ENCODE measurements around the gene MYDGF.

Gene MYDGF

DNA sequence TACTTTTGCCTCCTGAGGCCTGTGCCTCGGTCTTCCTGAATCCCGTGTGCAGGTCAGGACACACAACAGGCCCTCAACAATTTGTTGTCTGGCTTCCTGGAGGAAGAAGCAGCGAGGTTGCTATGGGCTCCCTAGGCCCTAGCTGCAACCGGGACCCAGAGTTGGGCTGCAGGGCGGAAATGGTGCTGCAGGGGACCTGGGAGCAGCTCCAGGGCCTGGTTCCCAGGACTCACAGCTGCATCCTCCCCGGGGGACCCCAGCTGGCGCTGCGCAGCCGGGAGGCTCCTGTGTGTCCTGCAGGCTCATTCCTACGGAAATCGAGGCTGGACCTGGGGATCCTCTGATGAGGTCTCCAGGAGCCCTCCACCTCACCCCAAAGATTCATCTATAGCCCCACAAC lies 31.8 kb downstream of the MYDGF start:
- TF ChIP-seq Cebpa-rat (IDR thresholded peaks at IDR 0.05) = no peak
- peak overlapping the region; percentile 71 for H3K9ac ChIP-seq
- no peaks in the 10 kb centered on the region for H4K20me1 ChIP-seq
- H3K9me3 ChIP-seq = no peaks in the 10 kb centered on the region
- H3K27ac ChIP-seq = peak overlapping the region; percentile 86
- H3K4me3 ChIP-seq = peak overlapping the region; percentile 51
- H3K4me2 ChIP-seq = peak overlapping the region; percentile 92
- peaks cover 78% of the 10 kb centered on the region for H3K4me1 ChIP-seq
- H3K27me3 ChIP-seq = no peaks in the 10 kb centered on the region
- peaks cover 4% of the 10 kb centered on the region; the same call in 1 of the 2 replicates for H3K36me3 ChIP-seq

GRCh38 chr19:4636761-4637160 lies 33.4 kb downstream of the MYDGF start:
- Histone ChIP-seq H3K4me3 (peak overlapping the region; percentile 65), H3K9me3 (no peaks in the 10 kb centered on the region), H3K4me2 (peak overlapping the region; percentile 90), H3K27me3 (no peaks in the 10 kb centered on the region), H3K9ac (peak overlapping the region; percentile 74), H3K4me1 (peaks cover 62% of the 10 kb centered on the region), H4K20me1 (no peaks in the 10 kb centered on the region), H3K27ac (peak overlapping the region; percentile 56; the same call in 1 of the 2 replicates), H3K36me3 (no peaks in the 10 kb centered on the region)
- TF ChIP-seq Cebpa-rat (IDR thresholded peaks at IDR 0.05) = no peak

DNA sequence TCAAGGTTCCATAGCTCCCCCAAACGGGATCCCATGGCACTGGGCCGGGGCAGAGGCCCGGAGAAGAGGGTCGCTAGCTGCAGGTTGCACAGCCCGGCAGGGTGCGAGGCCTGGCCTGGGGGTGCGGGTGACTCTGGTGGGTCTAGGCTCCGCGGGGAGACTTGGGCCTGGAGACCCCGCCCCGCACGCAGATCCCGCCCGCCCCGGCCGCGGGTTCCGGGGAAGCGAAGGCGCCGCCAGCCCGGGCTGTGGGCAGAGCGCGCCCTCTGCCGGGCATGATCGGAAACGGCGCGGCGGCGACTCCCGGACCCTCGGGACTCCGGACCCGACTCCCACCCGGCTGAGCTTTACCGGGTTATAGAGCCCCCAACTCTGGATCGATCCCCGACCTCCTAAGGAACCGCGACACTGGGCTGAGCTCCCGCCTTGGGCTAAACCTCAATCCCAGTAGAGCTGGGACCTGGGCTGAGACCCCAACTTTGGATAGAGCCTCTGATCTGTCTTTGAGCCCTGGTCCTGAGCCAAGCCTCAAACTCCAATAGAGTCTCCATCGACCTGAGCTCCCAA lies 33.9 kb downstream of the MYDGF start:
- Histone ChIP-seq H3K4me2 (peak overlapping the region; percentile 90), H3K36me3 (no peaks in the 10 kb centered on the region), H3K9ac (peak overlapping the region; percentile 74), H3K27me3 (no peaks in the 10 kb centered on the region), H3K4me1 (peaks cover 58% of the 10 kb centered on the region), H4K20me1 (no peaks in the 10 kb centered on the region), H3K9me3 (no peaks in the 10 kb centered on the region), H3K27ac (peak overlapping the region; percentile 69), H3K4me3 (peak overlapping the region; percentile 65)
- TF ChIP-seq Cebpa-rat (IDR thresholded peaks at IDR 0.05) = no peak

DNA sequence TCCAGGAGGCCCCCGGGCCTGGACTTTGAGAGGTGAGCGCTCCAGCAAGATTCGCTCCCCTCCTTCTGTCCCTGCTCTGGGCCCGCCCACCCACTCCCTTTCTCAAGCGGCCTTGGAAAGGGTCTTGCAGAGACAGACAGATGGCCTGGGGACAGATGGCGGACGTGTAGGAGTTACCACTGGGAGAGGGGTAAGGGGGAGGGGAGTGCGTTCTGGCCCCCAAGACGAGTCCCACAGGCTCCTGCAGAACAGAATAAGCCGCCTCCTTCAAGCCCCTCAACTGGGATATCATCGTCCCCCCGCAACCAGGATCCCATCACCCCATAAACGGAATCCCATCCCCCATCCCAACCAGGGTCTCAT lies 34.4 kb downstream of the MYDGF start:
- Histone ChIP-seq H3K4me2 (peak overlapping the region; percentile 90), H3K9me3 (no peaks in the 10 kb centered on the region), H4K20me1 (no peaks in the 10 kb centered on the region), H3K36me3 (no peaks in the 10 kb centered on the region), H3K27me3 (no peaks in the 10 kb centered on the region), H3K4me1 (peaks cover 53% of the 10 kb centered on the region), H3K27ac (peak overlapping the region; percentile 69), H3K4me3 (peak overlapping the region; percentile 65), H3K9ac (peak overlapping the region; percentile 74)
- no peak for TF ChIP-seq Cebpa-rat (IDR thresholded peaks at IDR 0.05)

GRCh38 chr19:4633140-4633967 lies 36.8 kb downstream of the MYDGF start:
- Histone ChIP-seq H4K20me1 (no peaks in the 10 kb centered on the region), H3K27ac (no peak overlapping the region), H3K4me2 (no peak overlapping the region), H3K27me3 (no peaks in the 10 kb centered on the region), H3K9me3 (no peaks in the 10 kb centered on the region), H3K4me1 (peaks cover 36% of the 10 kb centered on the region), H3K36me3 (no peaks in the 10 kb centered on the region), H3K9ac (no peak overlapping the region), H3K4me3 (no peak overlapping the region)
- TF ChIP-seq Cebpa-rat (IDR thresholded peaks at IDR 0.05) = no peak

DNA sequence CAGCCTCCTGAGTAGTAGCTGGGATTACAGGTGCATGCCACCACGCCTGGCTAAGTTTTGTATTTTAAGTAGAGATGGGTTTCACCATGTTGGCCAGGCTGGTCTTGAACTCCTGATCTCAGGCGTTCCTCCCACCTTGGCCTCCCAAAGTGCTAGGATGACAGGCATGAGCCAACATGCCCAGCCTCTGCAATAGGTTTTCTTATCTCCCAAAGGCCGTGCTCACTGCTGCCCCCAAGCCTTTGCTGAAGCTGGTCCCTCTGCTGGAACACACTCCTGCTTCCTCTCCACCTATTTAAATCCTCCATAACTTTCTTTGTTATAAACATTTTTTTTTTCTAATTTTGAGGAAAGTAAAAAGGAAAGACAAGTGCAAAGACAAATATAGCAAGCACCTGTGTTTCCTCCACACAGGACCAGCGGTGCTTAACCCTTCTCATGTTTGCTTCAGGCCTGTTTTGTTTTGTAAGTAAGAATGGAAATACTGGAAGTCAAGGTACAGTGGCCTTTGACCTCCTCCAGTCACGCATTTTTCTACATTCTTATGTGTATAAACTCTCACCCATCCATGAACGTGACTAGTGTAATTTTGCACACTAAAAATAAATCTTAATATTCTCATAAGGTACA lies 45.3 kb downstream of the MYDGF start:
- no peaks in the 10 kb centered on the region for H4K20me1 ChIP-seq
- H3K27me3 ChIP-seq = no peaks in the 10 kb centered on the region
- no peaks in the 10 kb centered on the region for H3K9me3 ChIP-seq
- H3K4me3 ChIP-seq = no peak overlapping the region
- no peak overlapping the region for H3K9ac ChIP-seq
- H3K27ac ChIP-seq = no peak overlapping the region
- H3K4me1 ChIP-seq = peaks cover 44% of the 10 kb centered on the region
- TF ChIP-seq Cebpa-rat (IDR thresholded peaks at IDR 0.05) = no peak
- no peaks in the 10 kb centered on the region for H3K36me3 ChIP-seq
- H3K4me2 ChIP-seq = peak overlapping the region; percentile 22; the same call in 1 of the 2 replicates

- no peak for TF ChIP-seq Cebpa-rat (IDR thresholded peaks at IDR 0.05)
- Histone ChIP-seq H3K4me2 (peak overlapping the region; percentile 22; the same call in 1 of the 2 replicates), H3K27ac (no peak overlapping the region), H3K36me3 (no peaks in the 10 kb centered on the region), H3K4me1 (peaks cover 50% of the 10 kb centered on the region), H3K9me3 (no peaks in the 10 kb centered on the region), H3K27me3 (no peaks in the 10 kb centered on the region), H4K20me1 (no peaks in the 10 kb centered on the region), H3K9ac (no peak overlapping the region), H3K4me3 (no peak overlapping the region)
Observed at GRCh38 chr19:4624301-4624700, 45.8 kb downstream of the MYDGF start.

DNA sequence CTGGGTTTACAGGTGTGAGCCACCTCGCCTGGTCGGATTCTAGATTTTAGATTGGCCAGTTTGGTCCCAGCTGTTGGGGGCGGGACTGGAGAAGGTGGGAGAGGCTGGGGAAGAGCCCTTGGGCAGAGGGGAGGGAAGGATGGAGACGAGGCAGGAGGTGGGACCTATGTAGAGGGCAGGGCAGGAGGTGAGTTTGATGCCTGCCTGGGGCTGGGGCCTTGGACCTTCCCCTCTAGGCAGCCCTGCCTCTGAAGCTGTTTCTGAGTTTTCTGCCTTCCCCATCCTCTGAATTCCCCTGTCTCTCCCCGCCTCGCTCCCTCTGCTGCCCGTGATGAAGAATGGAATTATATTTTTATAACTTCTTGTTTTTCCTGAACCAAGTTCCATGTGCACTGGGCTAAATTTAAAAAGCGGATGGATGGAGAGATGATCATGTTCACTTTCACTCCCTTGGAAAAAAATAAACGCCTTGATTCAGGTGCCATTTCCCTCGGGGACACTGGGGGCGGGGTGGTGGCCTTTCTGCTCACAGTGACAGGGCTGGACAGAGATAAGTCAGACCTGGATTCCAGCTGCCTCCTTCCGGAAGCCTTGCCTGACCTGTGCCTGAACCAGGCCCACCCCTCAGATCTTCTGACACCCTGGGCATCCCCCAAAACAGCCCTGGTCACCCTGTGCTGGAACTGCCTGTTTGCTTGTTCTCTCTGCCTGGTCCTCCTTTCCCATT lies 47.3 kb downstream of the MYDGF start:
- no peaks in the 10 kb centered on the region for H3K9me3 ChIP-seq
- H3K4me3 ChIP-seq = no peak overlapping the region
- no peaks in the 10 kb centered on the region for H3K27me3 ChIP-seq
- no peaks in the 10 kb centered on the region for H3K36me3 ChIP-seq
- TF ChIP-seq Cebpa-rat (IDR thresholded peaks at IDR 0.05) = no peak
- peaks cover 56% of the 10 kb centered on the region for H3K4me1 ChIP-seq
- no peak overlapping the region for H3K27ac ChIP-seq
- H4K20me1 ChIP-seq = no peaks in the 10 kb centered on the region
- H3K9ac ChIP-seq = no peak overlapping the region
- no peak overlapping the region for H3K4me2 ChIP-seq

DNA sequence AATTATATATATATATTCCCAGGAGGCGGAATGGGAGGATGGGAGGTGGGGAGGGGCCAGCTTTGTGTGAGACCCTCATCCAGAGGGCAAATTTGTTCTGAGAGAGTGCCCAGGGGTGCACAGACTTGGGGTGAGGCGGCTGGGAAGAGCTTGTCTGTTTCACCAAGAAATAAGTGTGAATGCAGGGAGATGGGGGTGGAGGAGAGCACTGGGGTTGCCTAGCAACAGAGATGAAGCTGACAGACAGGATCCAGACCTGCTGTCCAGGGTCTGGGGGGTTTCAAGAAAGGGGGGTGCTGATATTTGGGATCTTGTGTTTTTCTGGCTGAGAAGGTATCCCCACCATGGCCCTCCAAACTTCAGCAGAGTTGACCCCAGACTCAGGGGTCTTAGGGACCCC lies 49.5 kb downstream of the MYDGF start:
- H3K4me1 ChIP-seq = peaks cover 65% of the 10 kb centered on the region
- H3K27ac ChIP-seq = no peak overlapping the region
- no peaks in the 10 kb centered on the region for H3K36me3 ChIP-seq
- no peaks in the 10 kb centered on the region for H4K20me1 ChIP-seq
- H3K9me3 ChIP-seq = no peaks in the 10 kb centered on the region
- no peak for TF ChIP-seq Cebpa-rat (IDR thresholded peaks at IDR 0.05)
- no peaks in the 10 kb centered on the region for H3K27me3 ChIP-seq
- peak overlapping the region; percentile 53 for H3K4me2 ChIP-seq
- no peak overlapping the region for H3K9ac ChIP-seq
- H3K4me3 ChIP-seq = no peak overlapping the region

Measured in BLaER1 (cell line).